GM23338 (cell line): Measurements from ENCODE around the gene PCSK1.

Source experiments
- CTCF ChIP-seq, 2 experiments: fragments of 200-600 bp in 1 of 2; sonication (generic) in 1 of 2; conservative IDR thresholded peaks; 2 replicates each; pipeline versions ENCODE4 v1.5.1 to v1.6.1; 2016 to 2017; ENCODE audit warnings: antibody characterized with exemption in 2 of 2, low read depth in 2 of 2, mild to moderate bottlenecking in 2 of 2, moderate library complexity in 1 of 2
- POLR2AphosphoS5 ChIP-seq: IDR thresholded peaks from 2 replicates; pipeline ENCODE4 v1.6.1; 2016; ENCODE audit warnings: antibody characterized with exemption, low read depth
- STAT1 ChIP-seq: IDR thresholded peaks from one replicate; pipeline ENCODE4 v1.6.1; 2016; ENCODE audit warnings: antibody characterized with exemption; ENCODE audit not compliant: unreplicated experiment

- no peak for TF ChIP-seq CTCF (conservative IDR thresholded peaks at IDR 0.05; ENCODE audit: low read depth in 2 of 2)
- no peak for TF ChIP-seq STAT1
- TF ChIP-seq POLR2AphosphoS5 = no peak
Measured at GRCh38 chr5:96427824-96428223, 5.2 kb downstream of the PCSK1 start.
